ENCODE measurements around the gene PTPN9.
"Not testable (repeated sequence)": the region's sequence is repeated elsewhere in the genome, so short reads cannot be mapped to it uniquely, and the experiment has no call there.

GRCh38 chr15:75480463-75480862, 98.7 kb downstream of the PTPN9 start:
- not testable (repeated sequence) for TF ChIP-seq POLR2A (IDR thresholded peaks at IDR 0.05; ENCODE audit: low read depth, low read length); TAF1 (IDR thresholded peaks at IDR 0.05; ENCODE audit: borderline replicate concordance, low read depth, low read length); POLR2AphosphoS5 (IDR thresholded peaks at IDR 0.05; ENCODE audit: low read depth, low read length)
